Lower leg skin (tissue), 4 donors: ENCODE data around the gene WBP11. TPM values are rescaled to one million over a fixed set of nuclear protein-coding genes. Genes with fewer than 3 reads are reported as not detected.

Experiments used
- DNase-seq, 2 donors: peaks; one replicate each; pipeline ENCODE4 v3.0.0-alpha.2; 2019; ENCODE audit warnings: low spot score in 2 of 2
- H3K4me3 ChIP-seq: fragments of 200-600 bp; sonication (generic); 2 replicates; pipeline ENCODE4 v1.5.1; 2017; ENCODE audit warnings: mild to moderate bottlenecking, low read depth; ENCODE audit not compliant: poor library complexity, severe bottlenecking
- CTCF ChIP-seq, 3 donors: fragments of 450-650 bp; IDR thresholded peaks; one replicate each; pipeline ENCODE4 v1.5.1; 2016; ENCODE audit warnings: antibody characterized with exemption in 3 of 3, mild to moderate bottlenecking in 3 of 3, moderate library complexity in 2 of 3
- POLR2A ChIP-seq, 2 donors: fragments of 450-650 bp; IDR thresholded peaks; one replicate each; pipeline ENCODE4 v1.6.1; 2016 to 2017; ENCODE audit warnings: antibody characterized with exemption in 2 of 2, mild to moderate bottlenecking in 1 of 2, moderate library complexity in 1 of 2
- WGBS, 2 donors: methylation state at CpG; one replicate each; pipeline ENCODE4 v1.1.5; 2018; 5-methylcytosine and 5-hydroxymethylcytosine counted together
- intact Hi-C: fragments of 100-400 bp; cut with DNase I; formaldehyde crosslinking; loops from one replicate; pipeline ENCODE4 v1.15.0; 2023; ENCODE audit warnings: low total_unique reads
- total RNA-seq, 4 donors: library from RNA; depleted of rRNA; stranded (reverse); fragments of >200 nt; gene quantifications; one replicate each; pipeline ENCODE4 v1.1.0, GENCODE V29; 2016

The WBP11 gene
- total RNA-seq, 4 donors from 2014 or later: 12.1 to 23.2 (median 21.0) TPM

DNA sequence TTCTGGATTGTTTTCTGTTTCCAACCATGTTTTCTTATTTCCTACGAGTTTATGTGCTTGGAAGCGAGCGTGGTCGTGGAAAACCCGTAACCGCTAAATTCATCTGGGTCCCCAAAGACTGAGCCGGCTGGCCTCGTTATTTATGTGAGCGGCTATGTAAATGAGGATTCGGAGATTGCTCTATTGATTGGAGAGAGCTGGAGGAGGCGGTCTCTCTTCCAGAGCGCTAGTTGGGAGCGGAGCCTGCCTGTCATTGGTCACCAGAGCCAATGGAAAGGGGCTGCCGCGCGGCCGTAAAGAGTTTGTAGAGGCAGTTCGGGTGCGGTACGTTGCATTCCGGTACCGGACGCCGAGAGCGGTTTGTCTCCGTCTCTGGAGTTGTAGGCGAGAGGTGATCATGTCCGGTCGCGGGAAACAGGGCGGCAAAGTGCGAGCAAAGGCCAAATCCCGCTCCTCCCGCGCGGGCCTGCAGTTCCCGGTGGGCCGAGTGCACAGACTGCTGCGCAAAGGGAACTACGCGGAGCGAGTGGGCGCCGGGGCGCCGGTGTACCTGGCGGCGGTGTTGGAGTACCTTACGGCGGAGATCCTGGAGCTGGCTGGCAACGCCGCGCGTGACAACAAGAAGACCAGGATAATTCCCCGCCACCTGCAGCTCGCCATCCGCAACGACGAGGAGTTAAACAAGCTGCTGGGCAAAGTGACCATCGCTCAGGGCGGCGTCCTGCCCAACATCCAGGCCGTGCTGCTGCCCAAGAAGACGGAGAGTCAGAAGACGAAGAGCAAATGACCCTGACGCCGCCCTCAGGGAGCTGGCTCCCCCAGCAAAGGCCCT, 29.0 kb downstream of the WBP11 start:
- H3K4me3 ChIP-seq: peak overlapping the region; percentile 81
- intact Hi-C loops: no loop called here
- 1% methylated on average over 48 to 49 of the region's 67 CpGs for WGBS, 2 donors
- TF ChIP-seq POLR2A (IDR thresholded peaks at IDR 0.05): peak in 1 of 2 donors; percentile 86
- no peak for TF ChIP-seq CTCF (IDR thresholded peaks at IDR 0.05)
- DNase-seq: peak; percentile 98 to 100

DNA sequence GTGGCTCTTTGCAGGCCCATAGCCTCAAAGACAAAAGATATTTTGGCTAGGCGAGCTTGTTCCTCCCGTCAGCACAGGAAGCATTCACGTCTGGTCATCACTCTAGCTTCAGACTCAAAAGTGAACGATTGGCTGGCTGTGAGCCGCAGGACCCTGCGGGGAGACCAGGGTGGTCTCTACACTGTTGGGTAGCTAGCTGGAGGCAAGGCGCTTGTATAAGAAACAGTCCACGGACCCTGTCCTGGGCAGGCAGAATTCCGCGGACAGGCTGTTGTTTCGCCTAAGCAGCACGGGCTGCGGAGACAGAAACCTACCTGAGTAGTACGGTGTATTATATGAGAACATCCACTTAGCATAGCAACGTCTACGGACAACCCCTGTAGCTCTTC, 29.6 kb downstream of the WBP11 start:
- no peak for TF ChIP-seq POLR2A (IDR thresholded peaks at IDR 0.05)
- TF ChIP-seq CTCF (IDR thresholded peaks at IDR 0.05): no peak
- DNase-seq: peak in 1 of 2 donors; percentile 38
- intact Hi-C loops: no loop called here
- no peak overlapping the region for H3K4me3 ChIP-seq
- 16 to 20% methylated on average over 16 of the region's 16 CpGs for WGBS, 2 donors

- WGBS, 2 donors: 93 to 95% methylated on average over 5 of the region's 5 CpGs
- TF ChIP-seq POLR2A (IDR thresholded peaks at IDR 0.05) (no peak), CTCF (IDR thresholded peaks at IDR 0.05) (no peak)
- no peak for DNase-seq
- intact Hi-C loops: no loop called here
- H3K4me3 ChIP-seq: no peak overlapping the region
Observed at GRCh38 chr12:14772946-14773345, 30.3 kb downstream of the WBP11 start.

DNA sequence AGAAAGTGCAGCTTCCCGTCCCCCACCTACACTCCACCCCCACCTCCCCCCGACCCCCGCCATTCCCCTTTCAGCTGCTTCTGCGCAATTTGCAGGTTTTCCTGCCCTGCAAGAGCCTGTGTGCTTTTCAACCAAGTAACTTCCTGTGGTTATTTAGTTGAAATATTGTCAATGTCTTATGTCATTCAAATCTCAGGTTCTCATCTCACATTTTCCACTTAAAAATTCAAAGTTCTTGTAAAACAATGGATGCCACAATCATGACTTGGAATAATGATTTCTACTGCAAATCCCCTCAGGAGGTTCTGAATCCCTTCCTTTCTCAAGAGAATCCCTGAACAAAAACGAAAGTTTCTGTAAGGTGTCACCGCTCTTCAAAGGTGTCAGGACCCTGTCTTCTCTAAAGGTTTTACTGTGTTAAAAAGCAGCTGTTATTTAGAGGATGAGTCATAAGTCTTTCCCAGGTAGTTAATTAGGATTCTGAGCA, 31.6 kb downstream of the WBP11 start:
- DNase-seq: no peak
- no peak overlapping the region for H3K4me3 ChIP-seq
- no peak for TF ChIP-seq CTCF (IDR thresholded peaks at IDR 0.05)
- no peak for TF ChIP-seq POLR2A (IDR thresholded peaks at IDR 0.05)
- WGBS, 2 donors: 20 to 25% methylated on average over 6 of the region's 6 CpGs
- intact Hi-C loops: no loop called here

- WGBS, 2 donors: 0 to 1% methylated on average over 31 to 44 of the region's 56 CpGs
- DNase-seq: peak; percentile 99
- no peak for TF ChIP-seq CTCF (IDR thresholded peaks at IDR 0.05)
- TF ChIP-seq POLR2A (IDR thresholded peaks at IDR 0.05): peak in 1 of 2 donors; percentile 89
- intact Hi-C loops: no loop called here
- H3K4me3 ChIP-seq: peak overlapping the region; percentile 78
Observed at GRCh38 chr12:14770496-14771461, 32.5 kb downstream of the WBP11 start.
